HG02870 (cell line): ENCODE measurements around the gene SLITRK5.

Experiments
- ATAC-seq: cut with Tn5 transposase; IDR thresholded peaks from one replicate; pipeline ENCODE4 v1.9.1; 2021; ENCODE audit warnings: mild to moderate bottlenecking, moderate library complexity; ENCODE audit not compliant: unreplicated experiment

The SLITRK5 gene

GRCh38 chr13:87712012-87712411, 40.8 kb downstream of the SLITRK5 start:
- no peak for ATAC-seq
